MM.1S (cell line): Measurements from ENCODE around the gene LCN10.
A peak's percentile ranks its signal among the peaks of the same experiment; 100 is the strongest.

ENCODE experiments used
- DNase-seq: peaks from one replicate; pipeline ENCODE4 v3.0.0-alpha.2; 2015
- H2AFZ ChIP-seq: fragments of 300-600 bp; sonication (generic); 2 replicates; pipeline ENCODE4 v1.6.0; 2016; ENCODE audit warnings: antibody characterized with exemption, low read length
- H3F3A ChIP-seq: fragments of 300-600 bp; sonication (generic); 2 replicates; pipeline ENCODE4 v1.6.1; 2016; ENCODE audit warnings: mild to moderate bottlenecking, antibody characterized with exemption, low read length, moderate library complexity, mixed read lengths; ENCODE audit not compliant: insufficient read depth
- H3K27ac ChIP-seq: fragments of 300-600 bp; sonication (generic); 2 replicates; pipeline ENCODE4 v1.5.1; 2016; ENCODE audit warnings: mild to moderate bottlenecking, low read length
- H3K27me3 ChIP-seq: fragments of 300-600 bp; sonication (generic); replicated peaks from 2 replicates; pipeline ENCODE4 v1.6.0; 2016; ENCODE audit warnings: low read length; ENCODE audit not compliant: insufficient read depth
- H3K36me3 ChIP-seq: fragments of 300-600 bp; sonication (generic); replicated peaks from 2 replicates; pipeline ENCODE4 v1.6.1; 2016; ENCODE audit warnings: mild to moderate bottlenecking, low read length, mixed read lengths; ENCODE audit not compliant: insufficient read depth
- H3K4me1 ChIP-seq: fragments of 300-600 bp; sonication (generic); 2 replicates; pipeline ENCODE4 v1.6.1; 2016; ENCODE audit warnings: low read length, mixed read lengths
- H3K4me2 ChIP-seq: fragments of 300-600 bp; sonication (generic); 2 replicates; pipeline ENCODE4 v1.6.0; 2016; ENCODE audit warnings: low read depth, low read length
- H3K4me3 ChIP-seq: fragments of 300-600 bp; sonication (generic); 2 replicates; pipeline ENCODE4 v1.5.1; 2016; ENCODE audit warnings: low read length, mixed read lengths
- H3K79me2 ChIP-seq: fragments of 300-600 bp; sonication (generic); 2 replicates; pipeline ENCODE4 v1.6.1; 2016; ENCODE audit warnings: mixed run types, low read length, mixed read lengths
- H3K9ac ChIP-seq: fragments of 300-600 bp; sonication (generic); 2 replicates; pipeline ENCODE4 v1.6.1; 2016; ENCODE audit warnings: low read length, mixed read lengths
- H3K9me2 ChIP-seq: fragments of 300-600 bp; sonication (generic); replicated peaks from 2 replicates; pipeline ENCODE4 v1.6.1; 2016; ENCODE audit warnings: mild to moderate bottlenecking, low read length, mixed read lengths; ENCODE audit not compliant: insufficient read depth
- H3K9me3 ChIP-seq: fragments of 300-600 bp; sonication (generic); replicated peaks from 2 replicates; pipeline ENCODE4 v1.6.1; 2016; ENCODE audit warnings: mild to moderate bottlenecking, low read length, mixed read lengths; ENCODE audit not compliant: insufficient read depth
- H4K20me1 ChIP-seq: fragments of 300-600 bp; sonication (generic); 2 replicates; pipeline ENCODE4 v1.6.1; 2016; ENCODE audit warnings: mild to moderate bottlenecking, low read length, moderate library complexity, mixed read lengths; ENCODE audit not compliant: insufficient read depth
- CTCF ChIP-seq: fragments of 300-600 bp; sonication (generic); IDR thresholded peaks from 2 replicates; pipeline ENCODE4 v1.5.1; 2016; ENCODE audit warnings: antibody characterized with exemption, low read length, mixed read lengths
- EZH2 ChIP-seq: fragments of 300-600 bp; sonication (generic); optimal IDR thresholded peaks from 2 replicates; pipeline ENCODE3; 2017; ENCODE audit warnings: low read depth, mild to moderate bottlenecking, antibody characterized with exemption, low read length, mixed read lengths
- EZH2phosphoT487 ChIP-seq: fragments of 300-600 bp; sonication (generic); IDR thresholded peaks from 2 replicates; pipeline ENCODE4 v1.6.1; 2018; ENCODE audit warnings: antibody characterized with exemption, low read length

Gene LCN10

GRCh38 chr9:136694163-136694871 is 48.4 kb downstream of the LCN10 start:
- peaks cover 94% of the 10 kb centered on the region for H3K27me3 ChIP-seq
- H3K9me3 ChIP-seq, result no peaks in the 10 kb centered on the region
- DNase-seq, result no peak
- no peak overlapping the region for H3K4me2 ChIP-seq
- H4K20me1 ChIP-seq, result no peaks in the 10 kb centered on the region
- TF ChIP-seq CTCF (peak; percentile 45), EZH2 (no peak)
- H3K4me3 ChIP-seq, result no peak overlapping the region
- H3K9me2 ChIP-seq, result no peaks in the 10 kb centered on the region
- H2AFZ ChIP-seq, result no peak overlapping the region
- no peaks in the 10 kb centered on the region for H3K36me3 ChIP-seq
- H3K4me1 ChIP-seq, result no peaks in the 10 kb centered on the region
- no peak overlapping the region for H3K27ac ChIP-seq
- no peaks in the 10 kb centered on the region for H3F3A ChIP-seq
- no peak overlapping the region for H3K9ac ChIP-seq
- H3K79me2 ChIP-seq, result no peaks in the 10 kb centered on the region

GRCh38 chr9:136693490-136694162 is 49.1 kb downstream of the LCN10 start:
- no peak overlapping the region for H3K27ac ChIP-seq
- TF ChIP-seq CTCF (no peak), EZH2phosphoT487 (no peak), EZH2 (no peak)
- no peaks in the 10 kb centered on the region for H3K9me2 ChIP-seq
- no peak overlapping the region for H3K9ac ChIP-seq
- H3F3A ChIP-seq, result no peaks in the 10 kb centered on the region
- no peaks in the 10 kb centered on the region for H3K9me3 ChIP-seq
- no peaks in the 10 kb centered on the region for H3K36me3 ChIP-seq
- no peak overlapping the region for H3K4me3 ChIP-seq
- no peak overlapping the region for H2AFZ ChIP-seq
- no peak overlapping the region for H3K4me2 ChIP-seq
- no peaks in the 10 kb centered on the region for H3K79me2 ChIP-seq
- peaks cover 94% of the 10 kb centered on the region for H3K27me3 ChIP-seq
- H3K4me1 ChIP-seq, result no peaks in the 10 kb centered on the region
- DNase-seq, result no peak
- H4K20me1 ChIP-seq, result no peaks in the 10 kb centered on the region

- Histone ChIP-seq H3K36me3 (no peaks in the 10 kb centered on the region), H3K9me3 (no peaks in the 10 kb centered on the region), H3K9ac (no peak overlapping the region), H3F3A (no peaks in the 10 kb centered on the region), H3K4me1 (no peaks in the 10 kb centered on the region), H3K27me3 (peaks cover 94% of the 10 kb centered on the region), H3K4me2 (no peak overlapping the region), H3K27ac (no peak overlapping the region), H4K20me1 (no peaks in the 10 kb centered on the region), H2AFZ (no peak overlapping the region), H3K79me2 (no peaks in the 10 kb centered on the region), H3K9me2 (no peaks in the 10 kb centered on the region), H3K4me3 (no peak overlapping the region)
- no peak for TF ChIP-seq EZH2
- TF ChIP-seq CTCF, result no peak
- TF ChIP-seq EZH2phosphoT487, result no peak
- no peak for DNase-seq
Measured at GRCh38 chr9:136693135-136693489, 49.6 kb downstream of the LCN10 start.
